Fibroblast of the conjunctiva (primary cell): ENCODE measurements around the gene PCDHA1.

ENCODE experiments used
- DNase-seq: peaks from one replicate; pipeline ENCODE4 v3.0.0-alpha.2; 2010; ENCODE audit warnings: low read depth

PCDHA1 gene

DNA sequence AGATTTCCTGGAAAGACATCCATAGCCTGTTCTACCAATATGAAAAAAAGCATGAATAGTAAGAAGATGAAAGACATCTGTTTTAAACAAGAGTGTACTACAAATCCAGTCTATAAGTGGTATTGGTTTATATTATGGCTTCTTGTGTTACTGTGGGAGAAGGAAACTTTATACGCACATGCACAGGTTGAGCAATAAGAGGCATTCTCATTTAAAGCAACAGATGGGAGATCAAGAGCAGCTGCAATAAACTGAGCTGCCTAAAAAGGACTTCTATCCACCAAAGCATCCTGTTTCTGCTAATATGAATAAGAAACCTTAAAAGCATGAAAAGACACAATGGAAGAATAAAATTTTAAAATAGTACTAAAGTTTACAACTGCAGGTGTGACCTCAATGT, 256.6 kb downstream of the PCDHA1 start:
- DNase-seq = no peak

DNA sequence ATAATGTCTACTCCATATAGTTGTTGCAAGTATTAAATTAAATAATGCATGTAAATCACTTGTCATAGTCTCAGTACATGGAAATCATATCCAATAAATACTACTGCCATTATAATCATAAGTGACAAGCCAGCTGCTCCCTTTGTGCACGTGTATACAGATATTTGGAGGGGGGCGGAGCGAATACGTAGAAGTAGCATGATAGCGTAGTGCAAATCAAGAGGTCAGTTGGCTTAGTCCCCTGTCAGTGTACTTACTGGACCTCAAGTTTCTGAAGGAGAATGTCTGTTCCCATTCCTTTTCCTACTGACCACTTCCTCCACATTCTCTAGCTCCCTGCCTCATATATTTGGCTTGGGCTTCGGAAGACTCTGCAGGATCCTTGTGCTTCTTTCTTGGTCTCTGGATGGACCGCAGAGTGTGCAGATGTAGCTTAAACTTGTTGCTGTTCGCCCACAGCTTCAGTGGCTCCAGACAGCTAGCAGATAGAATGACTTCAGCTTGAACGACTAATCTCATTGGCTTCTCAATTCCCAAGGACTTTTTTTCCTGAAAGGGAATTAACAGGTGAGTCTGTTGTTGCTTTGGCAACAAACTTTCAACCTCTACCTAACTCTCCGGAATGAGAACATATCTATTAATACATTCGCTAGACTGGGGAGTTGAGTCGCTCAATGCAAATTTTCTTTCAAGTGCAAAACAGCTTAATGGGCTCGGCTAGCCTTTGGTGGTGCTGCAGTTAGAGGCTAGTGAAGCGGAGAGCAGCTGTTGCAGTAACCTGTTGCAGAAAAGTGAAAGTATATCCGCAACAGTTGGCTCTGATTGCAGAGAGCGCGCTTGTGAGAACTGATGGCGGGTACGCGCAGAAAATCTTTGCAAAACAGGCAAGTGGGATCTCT, 264.9 kb downstream of the PCDHA1 start, which contains the start of gene PCDHB1:
PCDHB1 (plus strand) TSS at position 753 of the 899 bp plus-strand sequence; CDS start at position 850, 97 bp downstream.
- no peak for DNase-seq

- no peak for DNase-seq
These were observed 265.6 kb downstream of the PCDHA1 start for GRCh38 chr5:141051521-141051866.
